ENCODE results near the gene STARD8. TPM values are rescaled to one million over a fixed set of nuclear protein-coding genes. Genes with fewer than 3 reads are reported as not detected.

The STARD8 gene
- polyA plus RNA-seq, 2 of the 4 experiments (the other 2 are of a cell fraction), result 1.6 to 1.7 TPM

- FAIRE-seq, result no peak
- H3K4me3 ChIP-seq, result no peak overlapping the region
- ATAC-seq, result no peak
- ChIA-PET POLR2A (no interaction called here), CTCF (interaction anchor here (0.6 kb wide), 2 partner anchors 28 to 326 kb away, joined by 3 to 4 read pairs; no protein-coding TSS in a partner anchor)
- WGBS (ENCODE audit: missing lambda C conversion rate), result 26% methylated on average over 2 of the region's 2 CpGs
- no peak overlapping the region for H3K4me2 ChIP-seq
- no peak overlapping the region for H3K27ac ChIP-seq
- no peaks in the 10 kb centered on the region for H3K9me3 ChIP-seq
- H3K4me1 ChIP-seq, result no peaks in the 10 kb centered on the region
- no peak for DNase-seq (ENCODE audit: low read depth in 1 of 2, low spot score in 1 of 2)
- TF ChIP-seq CBX2 (IDR thresholded peaks at IDR 0.05; ENCODE audit: borderline replicate concordance, low read depth), result no peak
- TF ChIP-seq CTCF (IDR thresholded peaks at IDR 0.05), result no peak
- no peak for TF ChIP-seq JUN (IDR thresholded peaks at IDR 0.05)
- TF ChIP-seq EP300 (IDR thresholded peaks at IDR 0.05), result no peak
- TF ChIP-seq TP53 (CRISPR knock-in tag; IDR thresholded peaks at IDR 0.05), result no peak
- TF ChIP-seq ELK1 (IDR thresholded peaks at IDR 0.05; ENCODE audit: low read depth, low read length), result no peak
- no peak for TF ChIP-seq GATA3 (IDR thresholded peaks at IDR 0.05; ENCODE audit: borderline replicate concordance)
- TF ChIP-seq FOSB (CRISPR knock-in tag; IDR thresholded peaks at IDR 0.05), result no peak
- no peak for TF ChIP-seq HMGXB4 (CRISPR knock-in tag; IDR thresholded peaks at IDR 0.05; ENCODE audit: borderline replicate concordance)
- TF ChIP-seq RNF2 (IDR thresholded peaks at IDR 0.05; ENCODE audit: borderline replicate concordance, low read depth), result no peak
- TF ChIP-seq HOXA7 (CRISPR knock-in tag; IDR thresholded peaks at IDR 0.05), result no peak
- no peak for TF ChIP-seq PBX3 (IDR thresholded peaks at IDR 0.05)
- no peak for TF ChIP-seq REST (IDR thresholded peaks at IDR 0.05)
- no peak for TF ChIP-seq MAZ (IDR thresholded peaks at IDR 0.05; ENCODE audit: borderline replicate concordance, low read depth, low read length)
- TF ChIP-seq KDM5A (IDR thresholded peaks at IDR 0.05), result no peak
- no peak for TF ChIP-seq CBX8 (IDR thresholded peaks at IDR 0.05)
These were observed 113.6 kb downstream of the STARD8 start for GRCh38 chrX:68761086-68761485.

GRCh38 chrX:68762766-68763165 is 115.3 kb downstream of the STARD8 start:
- CTCF ChIA-PET, result no interaction called here
- no peak overlapping the region for H3K27ac ChIP-seq
- no peaks in the 10 kb centered on the region for H3K9me3 ChIP-seq
- DNase-seq (ENCODE audit: low read depth in 1 of 2, low spot score in 1 of 2) (no peak), FAIRE-seq (no peak), ATAC-seq (no peak)
- no peak overlapping the region for H3K4me3 ChIP-seq
- no peaks in the 10 kb centered on the region for H3K4me1 ChIP-seq
- no peak overlapping the region for H3K4me2 ChIP-seq
- TF ChIP-seq KDM1A (IDR thresholded peaks at IDR 0.05; ENCODE audit: low read depth), result no peak
- TF ChIP-seq MAZ (IDR thresholded peaks at IDR 0.05; ENCODE audit: borderline replicate concordance, low read depth, low read length), result no peak
- no peak for TF ChIP-seq CBX8 (IDR thresholded peaks at IDR 0.05)
- no peak for TF ChIP-seq ELK1 (IDR thresholded peaks at IDR 0.05; ENCODE audit: low read depth, low read length)
- POLR2A ChIA-PET, result no interaction called here

Data from A549 (cell line).